GM12872 (cell line): Measurements from ENCODE around the gene KLHL41.

Experiments used
- CTCF ChIP-seq: IDR thresholded peaks from 3 replicates; pipeline ENCODE4 v1.5.1; 2011; ENCODE audit warnings: low read depth, mild to moderate bottlenecking, low read length, moderate library complexity; ENCODE audit not compliant: insufficient read depth

The KLHL41 gene

GRCh38 chr2:169509298-169509885, at the start of gene KLHL41:
TSS of gene KLHL41 (plus strand) at chr2:169509702. CDS start at chr2:169509779, 77 bp downstream.
- TF ChIP-seq CTCF = no peak

DNA sequence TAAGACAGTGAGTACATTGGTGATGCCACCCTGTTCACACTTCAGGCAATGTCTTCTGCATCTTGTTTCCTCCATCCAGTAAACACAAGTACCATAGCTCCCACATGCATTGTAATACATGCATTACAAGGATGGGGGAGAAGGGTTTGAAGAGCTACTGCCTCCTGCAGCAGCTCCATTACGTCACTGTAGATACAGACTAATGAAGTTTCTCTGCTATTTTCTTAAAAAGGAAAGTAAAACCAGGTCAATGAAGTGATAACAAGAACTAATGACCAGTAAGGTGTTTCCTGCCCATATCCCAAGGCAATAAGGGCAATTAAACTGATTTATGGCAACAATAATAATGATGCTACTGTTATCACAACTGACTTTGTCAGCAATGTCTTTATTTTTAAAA, 48.4 kb upstream of the KLHL41 start:
- no peak for TF ChIP-seq CTCF

DNA sequence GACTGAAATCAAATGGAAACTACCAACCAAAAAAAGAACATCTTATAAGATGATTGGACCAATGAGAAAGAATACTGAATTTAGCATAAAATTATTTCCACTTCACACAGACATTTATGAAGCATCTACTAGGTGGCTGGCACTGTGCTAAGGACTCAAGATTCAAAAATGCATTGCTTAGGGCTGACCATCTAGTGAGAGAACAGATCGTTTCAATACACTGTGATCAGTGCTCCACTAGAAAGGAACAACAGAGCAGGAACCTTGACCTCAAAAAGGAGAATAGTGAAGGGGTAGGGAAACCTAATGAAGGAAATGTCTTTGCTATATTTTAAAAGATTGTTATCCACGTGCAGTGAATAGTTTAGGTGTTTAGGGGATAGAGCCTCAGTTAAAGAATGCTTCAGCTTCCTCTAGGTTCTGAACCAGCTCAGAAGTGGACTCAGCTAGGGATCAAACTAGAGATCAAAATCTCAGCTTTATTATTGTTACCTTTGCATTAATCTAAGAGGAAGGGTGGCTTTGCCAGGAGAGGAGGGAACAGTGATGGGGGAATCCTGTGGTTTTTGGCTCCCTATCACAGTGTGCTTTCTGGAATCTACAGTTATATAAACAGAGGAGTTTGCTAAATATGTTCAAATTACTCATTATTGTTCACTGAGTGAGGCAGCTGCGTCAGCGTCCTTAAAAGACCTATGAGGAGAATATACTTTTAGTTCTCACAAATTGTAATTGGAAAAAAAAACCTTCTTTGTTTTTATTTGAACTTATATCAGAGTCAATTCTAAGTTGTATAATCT, 46.4 kb upstream of the KLHL41 start:
- no peak for TF ChIP-seq CTCF

DNA sequence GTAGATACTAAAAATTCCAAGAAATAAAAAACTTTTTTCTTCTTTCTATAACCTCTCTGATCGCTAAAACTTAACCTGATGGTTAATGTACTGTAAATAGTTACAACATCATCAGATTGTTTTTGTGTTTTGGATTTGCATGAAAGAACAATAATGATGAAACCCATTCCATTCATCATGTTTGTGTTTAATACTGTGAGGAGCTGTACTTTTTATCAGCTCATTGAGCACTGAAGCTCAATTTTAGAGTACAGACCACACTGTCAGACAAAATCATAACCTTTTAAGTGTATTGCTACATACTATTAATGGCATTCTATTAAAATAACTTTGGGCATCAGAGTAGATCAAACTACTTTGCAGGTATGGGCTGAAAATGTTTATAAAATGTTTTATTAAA, 45.0 kb upstream of the KLHL41 start:
- TF ChIP-seq CTCF = no peak

GRCh38 chr2:169464882-169465281, 44.6 kb upstream of the KLHL41 start:
- no peak for TF ChIP-seq CTCF

- no peak for TF ChIP-seq CTCF
Measured at GRCh38 chr2:169468841-169469240, 40.7 kb upstream of the KLHL41 start.

DNA sequence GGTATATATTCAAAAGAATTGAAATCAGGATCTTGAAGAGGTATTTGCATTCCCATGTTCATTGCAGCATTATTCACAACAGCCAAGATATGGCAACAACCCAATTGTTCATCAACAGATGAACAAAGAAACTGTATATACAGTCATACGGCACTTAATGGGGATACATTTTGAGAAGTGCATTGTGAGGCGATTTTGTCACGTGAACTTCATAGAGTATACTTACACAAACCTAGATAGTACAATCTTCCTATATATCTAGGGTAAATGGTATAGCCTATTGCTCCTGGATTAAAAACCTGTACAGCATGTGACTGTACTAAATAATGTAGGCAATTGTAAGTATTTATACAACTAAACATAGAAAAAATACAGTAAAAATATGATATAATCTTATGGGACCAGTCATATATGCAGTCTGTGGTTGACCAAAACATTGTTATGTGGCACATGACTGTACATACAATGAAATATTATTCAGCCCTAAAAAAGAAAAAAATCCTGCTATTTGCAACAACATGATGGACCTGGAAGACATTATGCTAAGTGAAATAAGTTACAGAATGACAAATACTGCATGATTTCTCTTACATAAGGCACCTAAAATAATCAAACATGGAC, 39.4 kb upstream of the KLHL41 start:
- TF ChIP-seq CTCF = no peak
